Measurements from ENCODE around the gene SELENOO.
A peak's percentile ranks its signal among the peaks of the same experiment; 100 is the strongest.
"Not testable (repeated sequence)": the region's sequence is repeated elsewhere in the genome, so short reads cannot be mapped to it uniquely, and the experiment has no call there.

SELENOO gene

GRCh38 chr22:50198624-50199017 lies 2.2 kb upstream of the SELENOO start:
- peaks cover 4 to 27% of the 10 kb centered on the region in 2 donors for H3K4me1 ChIP-seq (ENCODE audit: control insufficient read depth in 1 of 2, insufficient read depth in 2 of 2, low read length in 2 of 2)
- H3K27ac ChIP-seq (ENCODE audit: low read length): no peak overlapping the region
- H3K27me3 ChIP-seq (ENCODE audit: low read depth, low read length): no peaks in the 10 kb centered on the region
- H3K4me3 ChIP-seq (ENCODE audit: low read depth in 1 of 2, low read length in 2 of 2): no peak overlapping the region
- H3K9me3 ChIP-seq (ENCODE audit: control insufficient read depth in 1 of 2, low read length in 2 of 2): no peaks in the 10 kb centered on the region
- H3K36me3 ChIP-seq (ENCODE audit: control insufficient read depth in 1 of 2, insufficient read depth in 2 of 2, low read length in 2 of 2): peaks cover 3 to 31% of the 10 kb centered on the region in 2 donors

- Histone ChIP-seq H3K27me3 (ENCODE audit: low read depth, low read length) (no peaks in the 10 kb centered on the region), H3K27ac (ENCODE audit: low read length) (no peak overlapping the region), H3K36me3 (ENCODE audit: control insufficient read depth in 1 of 2, insufficient read depth in 2 of 2, low read length in 2 of 2) (peaks cover 3 to 30% of the 10 kb centered on the region in 2 donors), H3K4me1 (ENCODE audit: control insufficient read depth in 1 of 2, insufficient read depth in 2 of 2, low read length in 2 of 2) (peaks cover 4 to 27% of the 10 kb centered on the region in 2 donors), H3K4me3 (ENCODE audit: low read depth in 1 of 2, low read length in 2 of 2) (peak overlapping the region in 1 of 2 donors; percentile 82), H3K9me3 (ENCODE audit: control insufficient read depth in 1 of 2, low read length in 2 of 2) (no peaks in the 10 kb centered on the region)
Measured at GRCh38 chr22:50199251-50199721, 1.5 kb upstream of the SELENOO start.

GRCh38 chr22:50199829-50200460 lies 866 bp upstream of the SELENOO start:
- Histone ChIP-seq H3K36me3 (ENCODE audit: control insufficient read depth in 1 of 2, insufficient read depth in 2 of 2, low read length in 2 of 2) (peaks cover 0 to 24% of the 10 kb centered on the region in 2 donors), H3K9me3 (ENCODE audit: control insufficient read depth in 1 of 2, low read length in 2 of 2) (no peaks in the 10 kb centered on the region), H3K4me3 (ENCODE audit: low read depth in 1 of 2, low read length in 2 of 2) (peak overlapping the region; percentile 50 to 82), H3K4me1 (ENCODE audit: control insufficient read depth in 1 of 2, insufficient read depth in 2 of 2, low read length in 2 of 2) (peaks cover 4 to 27% of the 10 kb centered on the region in 2 donors), H3K27me3 (ENCODE audit: low read depth, low read length) (no peaks in the 10 kb centered on the region), H3K27ac (ENCODE audit: low read length) (no peak overlapping the region)

GRCh38 chr22:50201191-50202129 lies 649 bp downstream of the SELENOO start:
- Histone ChIP-seq H3K27me3 (ENCODE audit: low read depth, low read length) (no peaks in the 10 kb centered on the region), H3K4me1 (ENCODE audit: control insufficient read depth in 1 of 2, insufficient read depth in 2 of 2, low read length in 2 of 2) (peaks cover 4 to 31% of the 10 kb centered on the region in 2 donors)

GRCh38 chr22:50202130-50202666 lies 1.4 kb downstream of the SELENOO start:
- Histone ChIP-seq H3K9me3 (ENCODE audit: control insufficient read depth in 1 of 2, low read length in 2 of 2) (no peaks in the 10 kb centered on the region), H3K4me3 (ENCODE audit: low read depth in 1 of 2, low read length in 2 of 2) (peak overlapping the region; percentile 53 to 82), H3K27ac (ENCODE audit: low read length) (no peak overlapping the region), H3K27me3 (ENCODE audit: low read depth, low read length) (no peaks in the 10 kb centered on the region), H3K4me1 (ENCODE audit: control insufficient read depth in 1 of 2, insufficient read depth in 2 of 2, low read length in 2 of 2) (peaks cover 4 to 36% of the 10 kb centered on the region in 2 donors), H3K36me3 (ENCODE audit: control insufficient read depth in 1 of 2, insufficient read depth in 2 of 2, low read length in 2 of 2) (peaks cover 0 to 19% of the 10 kb centered on the region in 2 donors)

More at GRCh38 chr22:50201191-50202129, 649 bp downstream of the SELENOO start:
- Histone ChIP-seq H3K27ac (ENCODE audit: low read length) (no peak overlapping the region), H3K36me3 (ENCODE audit: control insufficient read depth in 1 of 2, insufficient read depth in 2 of 2, low read length in 2 of 2) (peaks cover 0 to 21% of the 10 kb centered on the region in 2 donors), H3K4me3 (ENCODE audit: low read depth in 1 of 2, low read length in 2 of 2) (peak overlapping the region; percentile 53 to 82), H3K9me3 (ENCODE audit: control insufficient read depth in 1 of 2, low read length in 2 of 2) (no peaks in the 10 kb centered on the region)

- Histone ChIP-seq H3K36me3 (ENCODE audit: control insufficient read depth in 1 of 2, insufficient read depth in 2 of 2, low read length in 2 of 2) (peaks cover under 1 to 17% of the 10 kb centered on the region in 2 donors), H3K9me3 (ENCODE audit: control insufficient read depth in 1 of 2, low read length in 2 of 2) (no peaks in the 10 kb centered on the region), H3K27ac (ENCODE audit: low read length) (no peak overlapping the region), H3K27me3 (ENCODE audit: low read depth, low read length) (no peaks in the 10 kb centered on the region), H3K4me3 (ENCODE audit: low read depth in 1 of 2, low read length in 2 of 2) (no peak overlapping the region), H3K4me1 (ENCODE audit: control insufficient read depth in 1 of 2, insufficient read depth in 2 of 2, low read length in 2 of 2) (peaks cover 4 to 36% of the 10 kb centered on the region in 2 donors)
Measured at GRCh38 chr22:50203288-50203687, 2.5 kb downstream of the SELENOO start.

- Histone ChIP-seq H3K9me3 (ENCODE audit: control insufficient read depth in 1 of 2, low read length in 2 of 2) (no peaks in the 10 kb centered on the region), H3K27ac (ENCODE audit: low read length) (no peak overlapping the region), H3K36me3 (ENCODE audit: control insufficient read depth in 1 of 2, insufficient read depth in 2 of 2, low read length in 2 of 2) (peaks cover 3 to 22% of the 10 kb centered on the region in 2 donors), H3K27me3 (ENCODE audit: low read depth, low read length) (no peaks in the 10 kb centered on the region), H3K4me1 (ENCODE audit: control insufficient read depth in 1 of 2, insufficient read depth in 2 of 2, low read length in 2 of 2) (peaks cover 4 to 32% of the 10 kb centered on the region in 2 donors), H3K4me3 (ENCODE audit: low read depth in 1 of 2, low read length in 2 of 2) (no peak overlapping the region)
Measured at GRCh38 chr22:50204571-50204970, 3.8 kb downstream of the SELENOO start.

GRCh38 chr22:50204998-50205397 lies 4.2 kb downstream of the SELENOO start:
- not testable (repeated sequence) for H3K9me3 ChIP-seq (ENCODE audit: control insufficient read depth in 1 of 2, low read length in 2 of 2); H3K4me3 ChIP-seq (ENCODE audit: low read depth in 1 of 2, low read length in 2 of 2); H3K27ac ChIP-seq (ENCODE audit: low read length); H3K27me3 ChIP-seq (ENCODE audit: low read depth, low read length)
- Histone ChIP-seq H3K4me1 (ENCODE audit: control insufficient read depth in 1 of 2, insufficient read depth in 2 of 2, low read length in 2 of 2) (peaks cover 4 to 32% of the 10 kb centered on the region in 2 donors), H3K36me3 (ENCODE audit: control insufficient read depth in 1 of 2, insufficient read depth in 2 of 2, low read length in 2 of 2) (peaks cover 3 to 22% of the 10 kb centered on the region in 2 donors)

GRCh38 chr22:50205781-50206569 lies 5.2 kb downstream of the SELENOO start:
- H3K9me3 ChIP-seq (ENCODE audit: control insufficient read depth in 1 of 2, low read length in 2 of 2): no peaks in the 10 kb centered on the region
- peaks cover 4 to 30% of the 10 kb centered on the region in 2 donors for H3K4me1 ChIP-seq (ENCODE audit: control insufficient read depth in 1 of 2, insufficient read depth in 2 of 2, low read length in 2 of 2)
- H3K27me3 ChIP-seq (ENCODE audit: low read depth, low read length): no peaks in the 10 kb centered on the region
- H3K4me3 ChIP-seq (ENCODE audit: low read depth in 1 of 2, low read length in 2 of 2): no peak overlapping the region
- H3K36me3 ChIP-seq (ENCODE audit: control insufficient read depth in 1 of 2, insufficient read depth in 2 of 2, low read length in 2 of 2): peaks cover 6 to 30% of the 10 kb centered on the region in 2 donors
- no peak overlapping the region for H3K27ac ChIP-seq (ENCODE audit: low read length)

- H3K27me3 ChIP-seq (ENCODE audit: low read depth, low read length): no peaks in the 10 kb centered on the region
- peaks cover 10 to 35% of the 10 kb centered on the region in 2 donors for H3K36me3 ChIP-seq (ENCODE audit: control insufficient read depth in 1 of 2, insufficient read depth in 2 of 2, low read length in 2 of 2)
- H3K4me1 ChIP-seq (ENCODE audit: control insufficient read depth in 1 of 2, insufficient read depth in 2 of 2, low read length in 2 of 2): peaks cover 4 to 30% of the 10 kb centered on the region in 2 donors
- no peak overlapping the region for H3K4me3 ChIP-seq (ENCODE audit: low read depth in 1 of 2, low read length in 2 of 2)
- no peaks in the 10 kb centered on the region for H3K9me3 ChIP-seq (ENCODE audit: control insufficient read depth in 1 of 2, low read length in 2 of 2)
- H3K27ac ChIP-seq (ENCODE audit: low read length): no peak overlapping the region
Measured at GRCh38 chr22:50206599-50206998, 5.8 kb downstream of the SELENOO start.
